ENCODE data around the gene OR2AJ1.

OR2AJ1 gene

GRCh38 chr1:247962911-247963588 is 38.4 kb downstream of the OR2AJ1 start:
- DNase-seq: no peak

- DNase-seq: no peak
Observed at GRCh38 chr1:247964933-247965332, 40.2 kb downstream of the OR2AJ1 start, which contains the start of gene OR2AK2. Gene OR2AK2, plus strand, starts transcription at chr1:247965233. Its CDS starts 144 bp downstream, at chr1:247965377.

GRCh38 chr1:247966532-247967204 is 42.0 kb downstream of the OR2AJ1 start:
- DNase-seq: no peak
